ENCODE results near the gene ABCA2. TPM values are rescaled to one million over a fixed set of nuclear protein-coding genes. Genes with fewer than 3 reads are reported as not detected.
A peak's percentile ranks its signal among the peaks of the same experiment; 100 is the strongest.
"Not testable (repeated sequence)": the region's sequence is repeated elsewhere in the genome, so short reads cannot be mapped to it uniquely, and the experiment has no call there.

ABCA2 gene
- total and polyA plus RNA-seq, 8 donors, result 20.8 to 34.8 (median 29.8) TPM

- Histone ChIP-seq H3K27me3 (peaks cover 0 to 21% of the 10 kb centered on the region in 2 donors), H3K9me3 (no peaks in the 10 kb centered on the region), H3K4me1 (peaks cover 5 to 22% of the 10 kb centered on the region in 2 donors), H3K36me3 (no peaks in the 10 kb centered on the region), H3K4me3 (no peak overlapping the region), H3K27ac (no peak overlapping the region)
- intact Hi-C loops (cut with DNase I), result loop anchor here in 1 of 2 donors (10.0 kb wide), 1 partner anchor 281 kb away; no protein-coding TSS in a partner anchor
- ATAC-seq (no peak), DNase-seq (no peak)
- TF ChIP-seq CTCF (IDR thresholded peaks at IDR 0.05), result no peak
Observed at GRCh38 chr9:137065336-137065967, 37.4 kb upstream of the ABCA2 start.

GRCh38 chr9:137064880-137065164 is 36.8 kb upstream of the ABCA2 start:
- intact Hi-C loops (cut with DNase I), result loop anchor here in 1 of 2 donors (10.0 kb wide), 1 partner anchor 280 kb away; no protein-coding TSS in a partner anchor
- no peaks in the 10 kb centered on the region for H3K36me3 ChIP-seq
- H3K9me3 ChIP-seq, result no peaks in the 10 kb centered on the region
- peaks cover 5 to 16% of the 10 kb centered on the region in 2 donors for H3K4me1 ChIP-seq
- no peak for TF ChIP-seq CTCF (IDR thresholded peaks at IDR 0.05)
- peaks cover 0 to 17% of the 10 kb centered on the region in 2 donors for H3K27me3 ChIP-seq
- ATAC-seq, result no peak
- no peak for DNase-seq
- no peak overlapping the region for H3K27ac ChIP-seq
- no peak overlapping the region for H3K4me3 ChIP-seq

- H3K4me1 ChIP-seq, result peaks cover under 1 to 11% of the 10 kb centered on the region in 2 donors
- H3K27ac ChIP-seq, result no peak overlapping the region
- peaks cover 0 to 11% of the 10 kb centered on the region in 2 donors for H3K27me3 ChIP-seq
- intact Hi-C loops (cut with DNase I), result loop anchor here in 1 of 2 donors (10.0 kb wide), 1 partner anchor 279 kb away; no protein-coding TSS in a partner anchor
- no peaks in the 10 kb centered on the region for H3K9me3 ChIP-seq
- ATAC-seq, result peak; percentile 80
- no peaks in the 10 kb centered on the region for H3K36me3 ChIP-seq
- DNase-seq, result peak in 2 of 4 donors; percentile 61 to 95
- no peak overlapping the region for H3K4me3 ChIP-seq
- TF ChIP-seq CTCF (IDR thresholded peaks at IDR 0.05), result peak; percentile 95 to 97
Observed at GRCh38 chr9:137064027-137064879, 36.2 kb upstream of the ABCA2 start.

- no peak overlapping the region for H3K27ac ChIP-seq
- no peak overlapping the region for H3K4me3 ChIP-seq
- DNase-seq, result no peak
- TF ChIP-seq CTCF (IDR thresholded peaks at IDR 0.05), result no peak
- no peaks in the 10 kb centered on the region for H3K36me3 ChIP-seq
- H3K9me3 ChIP-seq, result no peaks in the 10 kb centered on the region
- peaks cover 0 to 7% of the 10 kb centered on the region in 2 donors for H3K4me1 ChIP-seq
- intact Hi-C loops (cut with DNase I), result loop anchor here in 1 of 2 donors (10.0 kb wide), 1 partner anchor 279 kb away; no protein-coding TSS in a partner anchor
- peaks cover 0 to 3% of the 10 kb centered on the region in 2 donors for H3K27me3 ChIP-seq
- ATAC-seq, result no peak
Observed at GRCh38 chr9:137063311-137064026, 35.4 kb upstream of the ABCA2 start.

GRCh38 chr9:137062798-137063197 is 34.8 kb upstream of the ABCA2 start:
- H3K4me3 ChIP-seq, H3K27me3 ChIP-seq, H3K4me1 ChIP-seq, H3K9me3 ChIP-seq, DNase-seq, ATAC-seq, H3K27ac ChIP-seq, H3K36me3 ChIP-seq: not testable (repeated sequence)
- intact Hi-C loops (cut with DNase I), result loop anchor here in 1 of 2 donors (10.0 kb wide), 1 partner anchor 278 kb away; no protein-coding TSS in a partner anchor

Data from left lung (tissue), 10 donors.